ENCODE data around the gene ADAMTS12.
A peak's percentile ranks its signal among the peaks of the same experiment; 100 is the strongest.
"Not testable (repeated sequence)": the region's sequence is repeated elsewhere in the genome, so short reads cannot be mapped to it uniquely, and the experiment has no call there.

The ADAMTS12 gene

GRCh38 chr5:33891788-33892619 lies at the start of gene ADAMTS12:
Gene ADAMTS12 (minus strand): TSS chr5:33891990. CDS start chr5:33891856, 134 bp downstream.
- peak in 1 of 2 experiments; percentile 24 for DNase-seq

- DNase-seq: no peak
These were observed 49.3 kb upstream of the ADAMTS12 start for GRCh38 chr5:33941090-33941489.

- DNase-seq: no peak
These were observed 47.9 kb upstream of the ADAMTS12 start for GRCh38 chr5:33939556-33940262.

- no peak for DNase-seq
These were observed 47.1 kb upstream of the ADAMTS12 start for GRCh38 chr5:33938881-33939280.

GRCh38 chr5:33938507-33938796 lies 46.7 kb upstream of the ADAMTS12 start:
- no peak for DNase-seq

- DNase-seq: no peak
These were observed 46.1 kb upstream of the ADAMTS12 start for GRCh38 chr5:33937707-33938506.

- no peak for DNase-seq
These were observed 45.4 kb upstream of the ADAMTS12 start for GRCh38 chr5:33937017-33937706.

GRCh38 chr5:33936381-33937016 lies 44.7 kb upstream of the ADAMTS12 start, which contains the start of gene RXFP3:
Gene RXFP3 (plus strand): TSS chr5:33936386. CDS start chr5:33936741, 355 bp downstream.
- DNase-seq: no peak

- DNase-seq: peak; percentile 54 to 65
These were observed 44.2 kb upstream of the ADAMTS12 start for GRCh38 chr5:33936004-33936380.

GRCh38 chr5:33934176-33934575 lies 42.4 kb upstream of the ADAMTS12 start:
- no peak for DNase-seq

GRCh38 chr5:33933723-33934169 lies 42.0 kb upstream of the ADAMTS12 start:
- no peak for DNase-seq

- no peak for DNase-seq
These were observed 39.3 kb upstream of the ADAMTS12 start for GRCh38 chr5:33931136-33931535.

GRCh38 chr5:33929925-33930690 lies 38.3 kb upstream of the ADAMTS12 start:
- DNase-seq: no peak

- no peak for DNase-seq
These were observed 36.5 kb upstream of the ADAMTS12 start for GRCh38 chr5:33928283-33928682.

- no peak for DNase-seq
These were observed 35.9 kb upstream of the ADAMTS12 start for GRCh38 chr5:33927685-33928084.

GRCh38 chr5:33925278-33925677 lies 33.5 kb upstream of the ADAMTS12 start:
- DNase-seq: no peak

- DNase-seq: no peak
These were observed 29.2 kb upstream of the ADAMTS12 start for GRCh38 chr5:33921002-33921401.

- not testable (repeated sequence) for DNase-seq
These were observed 23.1 kb upstream of the ADAMTS12 start for GRCh38 chr5:33914844-33915243.

- not testable (repeated sequence) for DNase-seq
These were observed 14.5 kb upstream of the ADAMTS12 start for GRCh38 chr5:33906248-33906647.

GRCh38 chr5:33905381-33905780 lies 13.6 kb upstream of the ADAMTS12 start:
- DNase-seq: no peak

GRCh38 chr5:33903118-33903517 lies 11.3 kb upstream of the ADAMTS12 start:
- no peak for DNase-seq
